ENCODE measurements around the gene PKP1.

PKP1 gene

DNA sequence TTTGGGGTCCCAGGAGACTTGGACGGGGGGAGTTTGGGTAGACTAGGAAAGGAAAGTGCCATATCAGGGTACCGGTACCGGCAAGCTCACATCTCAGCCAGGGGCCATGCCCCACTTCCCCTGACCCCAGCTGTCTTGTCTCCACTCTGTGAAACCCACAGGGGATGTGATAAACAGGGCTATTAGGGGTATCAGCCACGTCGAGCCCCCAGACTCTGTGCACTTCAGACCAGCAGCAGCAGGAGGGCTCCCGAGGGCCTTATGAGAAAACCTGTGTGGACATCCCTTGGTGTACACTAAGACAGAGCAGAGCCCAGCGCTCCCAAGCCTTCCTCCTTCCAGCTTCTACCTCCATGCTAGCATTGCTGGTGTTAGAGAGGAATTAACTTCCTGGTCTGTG lies 47.9 kb downstream of the PKP1 start:
- no peak for DNase-seq

DNA sequence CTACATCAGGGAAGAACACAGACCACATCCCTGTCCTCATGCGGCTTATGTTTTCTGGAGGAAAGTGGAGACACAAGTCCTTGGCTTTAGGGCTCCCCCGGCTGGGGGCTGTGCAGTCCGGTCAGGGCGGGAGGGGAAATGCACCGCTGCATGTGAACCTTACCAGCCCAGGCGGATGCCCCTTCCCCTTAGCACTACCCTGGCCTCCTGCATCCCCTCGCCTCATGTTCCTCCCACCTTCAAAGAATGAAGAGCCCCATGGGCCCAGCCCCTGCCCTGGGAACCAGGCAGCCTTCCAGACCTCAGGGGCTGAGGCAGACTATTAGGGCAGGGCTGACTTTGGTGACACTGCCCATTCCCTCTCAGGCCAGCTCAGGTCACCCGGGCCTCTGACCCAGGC lies 48.7 kb downstream of the PKP1 start:
- no peak for DNase-seq

DNA sequence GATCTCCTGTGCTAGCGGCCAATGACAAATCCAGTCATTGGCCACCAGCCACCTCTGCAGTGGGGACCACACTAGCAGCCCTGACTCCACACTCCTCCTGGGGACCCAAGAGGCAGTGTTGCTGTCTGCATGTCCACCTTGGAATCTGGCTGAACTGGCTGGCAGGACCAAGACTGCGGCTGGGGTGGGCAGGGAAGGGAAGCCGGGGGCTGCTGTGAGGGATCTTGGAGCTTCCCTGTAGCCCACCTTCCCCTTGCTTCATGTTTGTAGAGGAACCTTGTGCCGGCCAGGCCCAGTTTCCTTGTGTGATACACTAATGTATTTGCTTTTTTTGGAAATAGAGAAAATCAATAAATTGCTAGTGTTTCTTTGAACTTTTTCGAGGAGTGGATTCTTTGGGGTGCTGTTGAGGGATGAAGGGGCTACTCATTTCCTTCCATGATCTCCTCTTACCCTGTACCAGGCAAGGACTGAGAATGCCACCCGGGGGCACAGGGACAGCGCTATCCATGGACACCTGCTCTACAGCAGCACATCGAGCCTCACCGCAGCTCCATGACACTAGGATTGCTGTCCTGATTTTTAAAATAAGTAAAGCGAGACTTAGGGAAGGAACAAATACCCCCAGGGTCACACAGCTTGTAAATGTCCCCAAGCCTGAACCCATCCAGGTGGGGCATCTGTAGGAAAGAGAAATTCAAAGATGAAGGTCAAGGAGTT lies 49.5 kb downstream of the PKP1 start:
- no peak for DNase-seq

DNA sequence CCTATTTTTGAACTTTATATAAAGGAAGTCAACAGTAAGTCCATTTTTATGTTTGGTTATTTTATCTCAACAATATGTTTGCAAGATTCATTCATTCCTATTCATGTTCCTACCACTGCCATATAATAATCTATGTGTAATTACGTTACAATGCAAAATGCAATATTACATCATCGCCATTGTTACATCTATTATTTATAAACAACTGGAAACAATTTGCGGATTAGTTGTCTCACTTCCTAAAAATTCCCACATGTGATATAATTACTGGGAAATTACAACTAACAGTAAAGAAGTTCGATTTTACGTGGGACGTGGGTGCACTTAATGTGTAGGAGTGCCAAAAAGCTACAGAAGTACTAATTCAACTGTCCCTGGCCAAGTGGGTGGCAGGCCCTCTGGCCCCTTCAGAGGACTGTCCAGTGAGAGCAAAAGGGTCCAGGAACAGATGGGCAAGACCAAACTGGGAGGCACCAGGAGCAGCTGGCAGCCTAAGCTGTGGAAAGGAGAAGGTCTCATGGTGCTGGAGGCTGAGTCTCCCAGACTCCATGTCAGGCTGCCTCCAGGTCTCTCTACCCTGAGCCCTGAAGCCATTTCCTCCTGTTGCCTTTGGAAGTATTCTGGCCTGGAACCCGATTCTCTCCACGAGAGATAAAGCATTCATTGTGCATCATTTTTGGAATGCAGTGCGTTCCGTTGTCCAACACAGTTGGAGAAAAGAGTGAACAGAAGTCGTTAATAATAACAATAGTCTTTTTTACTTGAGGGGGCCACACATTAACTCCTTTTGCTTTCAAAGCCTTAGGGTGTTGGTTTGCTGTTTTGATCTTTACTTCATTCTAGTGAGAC lies 51.2 kb downstream of the PKP1 start:
- no peak for DNase-seq

DNA sequence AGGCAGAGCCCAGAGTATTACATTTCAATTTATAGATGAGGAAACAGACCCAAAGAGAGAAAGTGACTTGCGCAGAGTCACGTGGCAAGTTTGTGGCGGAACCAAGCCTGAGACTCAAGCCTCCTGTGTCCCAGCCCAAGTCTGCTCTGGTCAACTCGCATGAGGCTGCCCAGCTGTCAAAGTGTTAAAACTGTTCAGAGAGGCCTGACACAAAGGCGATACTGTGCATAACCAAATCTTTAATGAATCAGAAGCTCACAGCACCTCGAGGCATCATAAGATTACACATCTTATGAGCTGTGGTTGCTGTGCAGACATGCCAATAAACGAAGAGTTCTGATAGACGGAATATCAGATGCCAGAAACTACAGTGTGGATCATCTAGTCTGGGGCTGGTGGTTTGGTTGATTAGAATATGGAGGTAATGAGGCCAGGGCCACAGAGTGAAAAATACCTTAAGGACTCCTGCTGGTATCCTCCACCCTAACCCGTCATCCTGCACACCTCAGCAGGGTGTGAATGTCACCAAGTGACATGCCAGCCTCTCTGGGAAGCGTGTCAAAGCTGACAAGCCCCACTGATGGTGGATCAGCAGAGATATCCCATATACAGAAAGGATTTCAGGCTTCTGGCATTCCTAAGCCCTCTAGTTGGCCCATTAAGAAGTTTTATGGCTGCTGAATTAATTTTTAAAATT lies 52.0 kb downstream of the PKP1 start:
- no peak for DNase-seq

DNA sequence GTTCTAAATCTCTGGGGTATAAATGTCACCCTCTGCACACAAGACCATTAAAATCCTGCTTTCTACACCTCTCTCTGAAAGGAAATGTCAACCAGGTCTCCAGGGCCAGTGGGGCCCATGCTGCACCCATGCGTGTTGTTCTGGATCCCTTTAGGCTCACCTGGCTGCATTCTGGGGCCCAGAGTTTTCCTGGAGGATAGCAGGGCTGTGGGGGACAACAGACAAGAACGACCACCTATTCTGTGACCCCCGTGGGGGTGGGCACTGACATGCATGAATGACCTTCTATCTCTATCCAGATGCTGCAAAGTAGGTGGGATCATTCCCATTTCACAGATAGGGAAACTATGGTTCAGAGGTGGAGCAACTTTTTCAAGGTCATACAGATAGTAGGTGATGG lies 52.6 kb downstream of the PKP1 start:
- DNase-seq: no peak

DNA sequence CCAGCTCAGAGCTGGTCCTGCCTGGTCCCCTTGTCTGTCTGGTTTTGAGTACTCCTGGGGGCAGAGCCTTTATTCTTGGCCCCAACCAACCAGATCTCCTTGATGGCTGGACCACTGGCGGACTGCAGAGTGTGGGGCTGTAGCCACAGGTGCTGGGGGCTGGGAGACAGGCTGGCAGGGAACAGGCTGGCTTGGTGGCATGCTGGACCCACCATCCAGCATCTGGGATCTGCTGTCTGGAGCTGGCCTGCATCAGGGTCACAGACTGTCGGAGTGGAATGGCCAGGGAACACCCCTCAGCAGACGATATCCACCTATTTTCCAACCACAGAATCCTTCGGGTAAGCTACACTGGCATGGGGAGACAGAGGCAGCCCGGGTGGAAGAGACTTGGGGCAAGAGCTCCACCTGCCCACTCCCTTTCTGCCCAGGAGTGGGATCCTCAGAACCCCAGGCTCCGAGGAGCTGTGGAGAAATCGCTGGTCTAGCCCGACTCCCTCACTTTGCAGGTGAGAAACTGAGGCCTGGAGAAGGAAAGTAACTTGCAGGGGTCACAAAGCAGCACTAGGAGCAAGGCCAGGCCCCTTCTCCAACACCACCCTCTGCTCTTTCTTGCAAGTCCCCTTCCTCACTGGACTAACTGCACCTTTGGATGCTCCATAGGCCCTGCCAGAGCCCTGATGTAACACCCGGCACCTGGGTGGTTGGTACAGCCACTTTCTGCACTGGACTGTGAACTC lies 53.6 kb downstream of the PKP1 start:
- no peak for DNase-seq

DNA sequence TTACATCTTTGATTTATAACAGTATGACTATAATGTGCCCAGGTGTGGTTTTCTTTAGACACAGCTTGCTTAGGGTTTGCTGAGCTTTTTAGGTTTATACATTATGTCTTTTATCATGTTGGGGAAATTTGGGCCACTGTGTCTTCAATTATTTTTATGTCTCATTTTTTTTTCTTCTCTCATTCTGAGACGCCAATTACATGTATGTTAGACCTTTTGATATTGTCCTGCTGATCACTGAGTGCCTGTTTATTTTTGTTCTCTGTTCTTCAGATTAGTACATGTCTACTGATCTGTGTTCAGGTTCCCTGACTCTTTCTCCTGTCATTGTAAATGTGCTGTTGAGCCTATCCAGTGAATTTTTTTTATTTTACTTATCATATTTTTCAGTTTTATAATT lies 58.1 kb downstream of the PKP1 start:
- no peak for DNase-seq

DNA sequence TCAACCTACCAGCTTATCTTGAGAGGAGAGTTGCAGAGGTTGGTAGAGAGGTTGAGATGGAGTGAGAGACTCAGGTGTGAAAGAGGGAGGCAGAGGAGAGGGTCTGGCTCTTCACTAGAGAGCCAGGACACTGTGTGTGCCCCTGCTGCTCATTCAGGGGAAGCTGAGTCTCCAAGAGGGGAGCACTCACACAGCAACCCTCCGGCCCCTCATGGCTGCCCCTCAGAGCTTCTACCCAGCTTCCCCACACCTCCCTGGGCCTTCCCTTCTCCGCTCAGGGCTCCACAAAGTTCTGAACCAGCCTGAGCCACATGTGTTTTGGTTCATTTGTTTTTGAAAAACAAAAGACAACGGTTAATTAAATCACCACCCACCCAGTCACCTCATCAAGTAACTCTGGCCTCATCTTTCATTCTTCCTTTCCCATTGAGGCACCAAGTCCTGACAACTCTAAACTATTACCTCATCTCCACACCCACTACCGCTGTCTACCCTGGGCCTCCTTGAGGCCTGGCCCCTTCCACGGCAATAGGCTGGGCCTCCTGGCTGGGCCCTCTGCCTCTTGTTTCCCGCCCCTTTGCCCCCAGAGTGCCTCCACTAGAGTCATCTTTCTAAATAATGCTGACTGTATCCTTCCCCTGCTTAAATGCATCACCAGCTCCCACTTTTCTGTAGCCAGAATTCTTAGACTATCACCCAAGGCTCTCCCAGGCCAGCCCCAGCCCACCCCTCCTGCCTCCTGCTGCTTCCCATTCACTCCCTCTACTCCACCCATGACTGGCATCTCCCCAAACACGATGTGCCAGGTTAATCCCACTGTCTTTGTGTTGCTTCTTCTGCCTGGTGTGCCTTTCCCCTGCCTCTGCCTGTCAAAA lies 61.1 kb downstream of the PKP1 start:
- no peak for DNase-seq

DNA sequence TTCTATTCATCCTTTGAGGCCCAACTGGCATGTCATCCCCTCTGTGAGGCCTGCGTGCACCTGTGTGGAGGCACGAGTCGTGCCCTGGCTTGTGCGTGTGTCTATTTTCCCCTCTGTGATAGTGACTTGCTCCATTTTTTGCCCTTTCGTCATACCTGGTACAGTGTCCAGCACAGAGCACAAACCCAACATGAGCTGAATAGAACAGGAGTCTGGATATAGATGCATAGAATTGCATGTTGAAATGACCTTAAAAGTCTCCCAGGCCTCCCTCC lies 61.7 kb downstream of the PKP1 start:
- no peak for DNase-seq

DNA sequence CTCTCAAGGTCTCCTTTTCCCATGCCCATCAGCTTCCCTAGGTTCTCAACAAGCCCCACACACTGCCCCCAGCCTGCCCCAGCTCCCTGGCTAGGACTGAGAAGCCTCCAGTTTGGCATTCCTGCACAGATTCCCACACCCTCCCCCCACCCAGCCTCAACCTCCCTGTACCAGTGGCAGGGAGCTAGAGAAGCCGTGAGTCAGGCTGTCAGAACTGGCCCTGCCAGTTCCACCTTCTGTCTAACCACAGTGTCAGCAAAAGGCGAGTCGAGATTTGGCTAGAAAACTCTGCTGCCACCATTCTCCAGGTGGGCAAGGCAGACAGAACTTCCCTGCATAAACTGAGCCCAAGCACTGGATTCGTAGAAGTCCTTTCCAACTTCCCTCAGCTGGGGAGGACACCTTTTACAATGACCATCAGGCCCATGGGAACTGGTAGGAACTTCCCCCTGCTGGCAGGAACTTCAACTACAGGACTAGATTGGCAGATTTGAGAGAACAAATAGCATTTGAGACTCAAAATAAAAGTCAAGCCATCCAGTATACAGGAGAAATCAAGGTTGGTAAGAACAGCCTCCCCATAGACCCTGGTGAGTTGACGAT lies 63.1 kb downstream of the PKP1 start:
- DNase-seq: no peak

DNA sequence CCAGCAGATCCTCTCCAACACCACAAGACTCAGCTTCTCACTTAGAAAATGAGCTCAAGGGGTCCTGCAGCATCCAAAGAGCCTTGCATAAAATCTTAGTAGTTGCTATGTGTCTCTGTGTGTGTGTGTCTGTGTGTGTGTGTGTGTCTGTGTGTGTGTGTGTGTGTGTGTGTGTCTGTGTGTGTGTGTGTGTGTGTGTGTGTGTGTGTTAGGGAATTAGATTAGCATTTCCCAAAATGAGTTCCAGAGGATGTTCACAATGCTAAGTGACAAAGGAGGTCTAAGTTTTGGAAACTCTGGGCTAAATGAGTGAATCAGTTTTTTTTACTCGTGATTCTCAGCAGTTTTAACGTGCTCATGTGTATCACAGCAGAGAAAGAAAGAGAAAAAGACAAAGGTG lies 63.7 kb downstream of the PKP1 start:
- DNase-seq: no peak

DNA sequence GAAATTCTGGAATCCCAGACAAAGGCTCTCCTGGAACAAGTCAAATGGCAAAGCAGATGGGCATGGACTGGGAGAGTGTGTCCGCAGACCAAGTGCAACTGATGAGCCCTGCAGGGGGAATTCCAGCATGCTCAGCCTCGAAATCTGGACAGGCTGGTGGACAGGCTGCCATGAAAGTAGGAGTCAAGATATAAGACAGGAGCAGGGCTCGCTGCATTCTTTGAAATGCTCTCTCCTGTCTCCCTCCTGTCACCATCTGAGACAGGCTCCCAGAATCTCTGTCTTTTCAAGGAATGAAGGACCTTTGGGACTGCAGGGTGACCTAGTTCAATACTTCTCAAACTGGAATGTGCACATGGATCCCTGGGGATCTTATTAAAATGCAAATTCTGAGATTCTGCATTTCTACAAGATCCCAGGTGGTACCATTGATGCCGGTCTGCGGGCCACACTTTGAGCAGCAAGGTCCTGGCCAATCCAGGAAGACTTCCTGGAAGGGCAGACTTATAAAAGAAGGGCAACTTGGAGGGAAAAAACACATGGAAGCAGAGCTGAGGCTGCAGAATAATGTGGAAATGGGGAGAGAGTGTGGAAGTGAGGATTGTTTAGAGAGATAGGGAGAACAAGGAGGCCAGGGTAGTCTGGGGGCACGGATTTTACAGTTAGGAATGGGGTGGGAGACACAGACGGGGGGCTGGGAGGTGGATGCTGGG lies 64.3 kb downstream of the PKP1 start:
- DNase-seq: no peak

DNA sequence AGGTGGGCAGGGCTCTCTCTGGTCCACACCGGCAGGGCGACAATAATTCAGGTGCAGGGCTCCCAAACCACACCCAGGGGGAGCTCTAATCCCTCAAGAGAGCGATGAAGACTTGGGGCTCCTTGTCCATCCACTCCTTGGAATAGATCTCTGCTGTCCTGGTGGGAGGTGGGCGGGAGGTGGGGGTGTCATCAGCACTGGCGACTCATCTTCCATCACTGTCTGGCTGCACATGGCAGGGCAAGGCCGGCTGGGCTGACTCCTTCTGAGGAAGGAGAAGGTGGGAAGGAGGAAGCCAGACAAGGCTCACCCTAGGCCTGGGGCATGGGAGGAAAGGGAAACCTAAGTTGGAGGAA lies 64.9 kb downstream of the PKP1 start:
- no peak for DNase-seq

DNA sequence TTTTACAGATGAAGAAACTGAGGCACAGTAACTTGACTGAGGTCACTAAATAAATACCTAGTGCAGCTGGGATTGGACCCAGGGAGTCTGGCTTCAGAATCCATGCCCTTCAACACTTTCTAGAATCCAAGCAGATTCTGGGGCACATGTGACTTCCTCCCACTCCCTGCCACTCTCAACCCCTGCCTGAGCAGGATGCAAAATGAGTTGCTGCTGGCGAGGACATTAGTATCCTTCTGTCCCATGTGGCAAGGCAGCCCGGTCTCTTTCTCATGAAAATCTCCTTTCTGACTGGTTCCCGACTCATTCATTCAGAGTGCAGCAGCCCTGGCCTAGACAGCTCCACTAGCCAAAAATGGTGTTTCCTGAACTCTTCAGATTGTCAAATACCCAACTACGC lies 65.8 kb downstream of the PKP1 start:
- DNase-seq: no peak

DNA sequence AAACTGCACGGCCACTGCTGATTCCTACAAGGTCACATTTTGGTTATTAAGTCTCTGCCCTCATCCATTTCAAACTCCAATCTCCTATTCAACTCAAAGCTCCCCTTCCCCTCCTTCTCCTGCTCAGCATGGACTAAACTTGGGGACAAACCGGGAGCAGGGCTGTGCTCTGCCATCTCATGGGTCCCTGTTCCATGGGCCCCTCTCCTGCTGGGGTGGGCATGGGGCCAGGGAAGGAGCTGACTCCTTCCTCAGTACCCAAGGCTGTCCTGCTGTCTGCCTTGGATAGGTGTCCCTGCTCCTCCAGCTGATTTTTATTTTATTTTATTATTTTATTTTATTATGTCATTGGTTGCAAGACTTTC lies 67.0 kb downstream of the PKP1 start:
- no peak for DNase-seq

DNA sequence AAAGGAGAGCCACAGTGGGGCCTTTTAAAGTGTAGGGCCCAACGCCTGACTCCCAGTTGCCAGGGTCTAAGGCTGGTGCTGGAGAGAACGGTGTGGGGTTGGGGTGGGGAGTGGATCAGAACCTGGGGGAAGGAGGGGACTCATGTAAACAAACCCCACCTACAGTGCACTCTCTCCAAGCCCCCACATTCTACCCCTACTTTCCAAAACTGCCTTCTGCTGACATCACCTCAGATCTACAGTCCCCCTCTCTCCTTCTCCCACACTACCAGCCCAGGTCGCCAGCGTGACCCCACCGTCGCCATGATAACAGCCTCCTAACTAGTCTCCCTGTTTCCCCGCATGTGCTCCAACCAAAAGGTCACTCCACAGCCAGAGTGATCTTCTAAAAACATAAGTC lies 67.6 kb downstream of the PKP1 start:
- no peak for DNase-seq

DNA sequence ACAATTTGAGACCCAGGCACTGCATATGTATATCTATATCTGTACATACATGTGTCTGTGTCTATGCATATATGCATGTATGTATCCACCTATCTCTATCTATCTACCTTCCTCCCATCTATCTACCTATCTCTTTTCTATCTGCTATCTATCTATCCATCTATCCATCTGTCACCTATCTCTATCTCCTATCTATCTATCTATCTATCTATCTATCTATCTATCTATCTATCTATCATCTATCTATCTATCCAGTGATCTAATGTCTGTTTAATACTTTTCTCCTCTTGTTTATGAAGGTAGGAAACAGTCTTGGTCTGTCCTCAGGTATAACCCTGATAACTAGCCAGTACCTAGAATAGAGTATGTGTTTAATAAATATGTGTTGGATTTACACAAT lies 68.3 kb downstream of the PKP1 start:
- DNase-seq: no peak

DNA sequence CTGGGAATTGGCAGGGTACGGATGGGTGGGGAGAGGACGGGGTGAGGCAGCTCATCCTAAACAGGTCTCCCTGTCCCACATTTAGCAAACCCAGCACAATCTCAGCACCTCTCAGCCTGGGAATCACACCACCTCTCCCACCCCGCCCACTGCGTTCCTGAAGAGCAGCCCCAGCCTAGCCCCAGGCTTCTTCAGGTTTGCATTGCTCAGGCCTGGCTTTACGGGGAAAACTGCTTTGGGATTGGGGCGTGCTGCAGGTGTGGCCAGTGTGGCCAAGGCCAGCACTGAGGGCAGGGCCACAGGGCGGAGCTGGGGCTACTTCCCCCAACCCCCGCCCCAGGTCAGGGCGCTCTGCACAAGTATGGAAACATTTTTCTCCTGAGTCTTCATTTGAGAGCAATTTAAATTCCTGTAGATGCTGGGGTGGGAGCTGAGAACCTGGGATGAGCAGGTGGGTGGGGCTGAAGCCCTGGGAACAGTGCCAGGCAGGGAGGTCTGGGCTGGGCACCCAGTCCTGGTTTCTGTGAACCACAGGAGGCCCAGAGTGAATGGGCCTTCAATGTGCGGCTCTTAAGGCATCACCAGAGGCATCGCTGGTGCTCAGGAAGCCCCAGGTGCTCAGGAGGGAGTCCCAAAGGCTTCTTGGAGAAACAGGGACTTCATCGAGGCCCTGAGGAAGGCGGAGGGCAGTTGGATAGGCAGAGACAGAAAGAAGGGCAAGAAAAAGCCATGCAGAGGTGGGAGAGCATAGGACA lies 70.1 kb downstream of the PKP1 start:
- no peak for DNase-seq

DNA sequence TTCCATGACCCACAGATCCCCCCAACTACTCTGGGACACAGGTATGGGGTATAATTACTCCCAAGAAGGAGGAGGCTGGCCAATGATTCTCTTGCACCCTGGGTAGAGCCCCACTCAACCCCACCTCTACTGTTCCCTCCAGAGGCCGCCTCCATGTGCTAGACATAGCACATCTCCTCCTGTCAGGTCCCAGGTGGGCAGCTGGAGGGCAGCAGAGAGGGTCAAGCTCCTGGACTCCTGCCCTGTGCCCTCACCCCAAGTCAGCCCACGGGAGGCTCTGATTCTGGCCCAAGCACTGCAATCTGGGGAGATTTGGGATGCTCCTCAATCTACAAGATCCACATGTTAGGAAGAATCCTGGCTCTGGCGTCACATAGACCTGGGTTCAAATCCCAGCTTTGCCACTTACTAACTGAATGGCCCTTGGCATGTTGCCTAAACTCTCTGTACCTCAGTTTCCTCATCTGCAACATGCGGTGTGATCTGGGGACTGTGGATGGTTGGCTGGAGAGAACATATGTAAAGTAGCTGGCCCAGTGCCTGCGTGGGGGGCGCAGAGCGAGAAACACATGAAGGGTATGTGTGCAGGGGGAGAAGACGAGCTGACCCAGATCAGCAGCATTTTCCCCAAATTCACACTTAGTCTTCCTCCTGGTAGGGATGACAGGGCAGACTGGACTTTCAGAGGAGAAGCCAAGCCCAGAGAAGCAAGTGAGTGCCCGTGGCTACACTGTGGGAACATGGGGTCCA lies 71.0 kb downstream of the PKP1 start:
- DNase-seq: no peak

Data from effector CD8-positive, alpha-beta T cell (primary cell).